C4-2B (cell line): ENCODE results near the gene MBTD1.

Experiments used
- ZFX ChIP-seq: fragments of 450-650 bp; IDR thresholded peaks from 2 replicates; pipeline ENCODE4 v1.6.1; 2017
- TF ChIP-seq, protein P1 (sequence below): fragments of 450-650 bp; conservative IDR thresholded peaks from 2 replicates; pipeline ENCODE4 v1.5.1; 2017; ENCODE audit warnings: mild to moderate bottlenecking

DNA sequence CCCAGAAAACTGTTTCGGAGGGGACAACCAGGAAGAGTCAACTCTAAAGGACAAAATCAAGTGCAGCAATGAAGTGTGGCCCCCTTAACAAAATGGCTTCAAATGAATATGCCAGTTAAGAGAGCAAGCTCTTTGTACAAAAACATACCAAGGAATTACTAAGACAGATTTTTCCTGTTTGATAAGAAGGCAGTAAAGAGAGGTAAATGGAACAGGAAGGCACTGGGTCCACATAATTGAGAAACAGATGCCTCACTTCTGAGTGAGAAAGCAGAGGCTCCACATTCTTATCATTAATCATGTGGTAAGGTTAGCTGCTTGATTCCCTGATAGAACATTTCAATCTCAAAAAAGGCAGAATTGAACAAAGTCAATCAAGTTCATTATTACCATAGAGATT is 44.9 kb downstream of the MBTD1 start:
- TF ChIP-seq ZFX = no peak
- TF ChIP-seq, protein P1, sequence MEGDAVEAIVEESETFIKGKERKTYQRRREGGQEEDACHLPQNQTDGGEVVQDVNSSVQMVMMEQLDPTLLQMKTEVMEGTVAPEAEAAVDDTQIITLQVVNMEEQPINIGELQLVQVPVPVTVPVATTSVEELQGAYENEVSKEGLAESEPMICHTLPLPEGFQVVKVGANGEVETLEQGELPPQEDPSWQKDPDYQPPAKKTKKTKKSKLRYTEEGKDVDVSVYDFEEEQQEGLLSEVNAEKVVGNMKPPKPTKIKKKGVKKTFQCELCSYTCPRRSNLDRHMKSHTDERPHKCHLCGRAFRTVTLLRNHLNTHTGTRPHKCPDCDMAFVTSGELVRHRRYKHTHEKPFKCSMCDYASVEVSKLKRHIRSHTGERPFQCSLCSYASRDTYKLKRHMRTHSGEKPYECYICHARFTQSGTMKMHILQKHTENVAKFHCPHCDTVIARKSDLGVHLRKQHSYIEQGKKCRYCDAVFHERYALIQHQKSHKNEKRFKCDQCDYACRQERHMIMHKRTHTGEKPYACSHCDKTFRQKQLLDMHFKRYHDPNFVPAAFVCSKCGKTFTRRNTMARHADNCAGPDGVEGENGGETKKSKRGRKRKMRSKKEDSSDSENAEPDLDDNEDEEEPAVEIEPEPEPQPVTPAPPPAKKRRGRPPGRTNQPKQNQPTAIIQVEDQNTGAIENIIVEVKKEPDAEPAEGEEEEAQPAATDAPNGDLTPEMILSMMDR = no peak
